HepG2 (cell line): ENCODE measurements around the gene LST1. TPM values are rescaled to one million over a fixed set of nuclear protein-coding genes. Genes with fewer than 3 reads are reported as not detected.

ENCODE experiments used
- EEA1 ChIP-seq: sonication (generic); formaldehyde crosslinking; IDR thresholded peaks from 2 replicates; pipeline ENCODE4 v1.5.1; 2020; ENCODE audit warnings: mild to moderate bottlenecking, missing genetic modification reagents, borderline replicate concordance
- HMGXB4 ChIP-seq, 2 experiments: sonication (generic) in 1 of 2; formaldehyde crosslinking in 1 of 2; IDR thresholded peaks; 2 replicates each; pipeline versions ENCODE4 v1.4.0 to v1.6.1; 2018 to 2020; ENCODE audit warnings: missing genetic modification reagents in 2 of 2, borderline replicate concordance in 1 of 2, low read depth in 1 of 2, mild to moderate bottlenecking in 1 of 2, missing biosample characterization in 1 of 2
- JUNB ChIP-seq: sonication (generic); formaldehyde crosslinking; IDR thresholded peaks from 2 replicates; pipeline ENCODE4 v1.8.0; 2022; ENCODE audit warnings: missing genetic modification reagents, mild to moderate bottlenecking, borderline replicate concordance
- MLLT10 ChIP-seq: sonication (generic); formaldehyde crosslinking; IDR thresholded peaks from 2 replicates; pipeline ENCODE4 v1.4.0; 2020; ENCODE audit warnings: missing genetic modification reagents
- PHF8 ChIP-seq: sonication (generic); formaldehyde crosslinking; IDR thresholded peaks from 2 replicates; pipeline ENCODE4 v1.5.0; 2020; ENCODE audit warnings: missing genetic modification reagents
- SP140L ChIP-seq: sonication (generic); formaldehyde crosslinking; IDR thresholded peaks from 2 replicates; pipeline ENCODE4 v1.4.0; 2020; ENCODE audit warnings: missing genetic modification reagents, borderline replicate concordance
- ZFP62 ChIP-seq: sonication (generic); formaldehyde crosslinking; IDR thresholded peaks from 2 replicates; pipeline ENCODE4 v1.4.0; 2020; ENCODE audit warnings: missing genetic modification reagents
- ZHX2 ChIP-seq, 2 experiments: sonication (generic) in 1 of 2; formaldehyde crosslinking in 1 of 2; IDR thresholded peaks; 2 replicates each; pipeline versions ENCODE4 v1.6.1 to v1.9.0; 2014 to 2022; ENCODE audit warnings: antibody characterized with exemption in 1 of 2, borderline replicate concordance in 1 of 2, inconsistent platforms in 1 of 2, low read depth in 1 of 2, missing genetic modification reagents in 1 of 2
- ZNF124 ChIP-seq: sonication (generic); formaldehyde crosslinking; IDR thresholded peaks from 2 replicates; pipeline ENCODE4 v1.4.0; 2020; ENCODE audit warnings: missing genetic modification reagents
- ZNF160 ChIP-seq: sonication (generic); formaldehyde crosslinking; IDR thresholded peaks from 2 replicates; pipeline ENCODE4 v1.8.0; 2022; ENCODE audit warnings: mild to moderate bottlenecking, inconsistent platforms, missing genetic modification reagents
- ZNF878 ChIP-seq: sonication (generic); formaldehyde crosslinking; IDR thresholded peaks from 2 replicates; pipeline ENCODE4 v1.8.1; 2023; ENCODE audit warnings: mild to moderate bottlenecking, missing genetic modification reagents, moderate library complexity
- polyA plus RNA-seq, 8 experiments: library from polyadenylated mRNA; depleted of rRNA in 3 of 8; stranded (reverse) in 7 of 8; unstranded in 1 of 8; fragments of >200 nt; fragmentation: Illumina TruSeq in 4 of 8; extraction: Trizol in 4 of 8; gene quantifications; 2 replicates each; pipeline versions ENCODE4 v1.2.1 to v1.2.3, GENCODE V29; 2011 to 2016; ENCODE audit warnings: low read depth in 4 of 8, missing spikeins in 1 of 8, mixed read lengths in 1 of 8; ENCODE audit not compliant: insufficient read depth in 1 of 8
- total RNA-seq, 5 experiments: library from RNA; depleted of rRNA; stranded (reverse); fragments of >200 nt; fragmentation: Illumina TruSeq; extraction: Trizol; gene quantifications; 2 replicates each; pipeline ENCODE4 v1.2.3, GENCODE V29; 2016; ENCODE audit warnings: low read depth in 1 of 5
- TF ChIP-seq, protein P1 (sequence below): sonication (generic); formaldehyde crosslinking; IDR thresholded peaks from 2 replicates; pipeline ENCODE4 v1.5.0; 2020; ENCODE audit warnings: missing genetic modification reagents
- TF ChIP-seq, protein P2 (sequence below): sonication (generic); formaldehyde crosslinking; IDR thresholded peaks from 2 replicates; pipeline ENCODE4 v1.9.0; 2021; ENCODE audit warnings: missing genetic modification reagents, borderline replicate concordance
- TF ChIP-seq, protein P3 (sequence below): sonication (generic); formaldehyde crosslinking; IDR thresholded peaks from 2 replicates; pipeline ENCODE4 v1.4.0; 2020; ENCODE audit warnings: mild to moderate bottlenecking, missing genetic modification reagents

Gene LST1
- total and polyA plus RNA-seq, 2 of the 13 experiments (the other 11 are each of a cell fraction or from before 2014, with no cell fraction given), result not detected

DNA sequence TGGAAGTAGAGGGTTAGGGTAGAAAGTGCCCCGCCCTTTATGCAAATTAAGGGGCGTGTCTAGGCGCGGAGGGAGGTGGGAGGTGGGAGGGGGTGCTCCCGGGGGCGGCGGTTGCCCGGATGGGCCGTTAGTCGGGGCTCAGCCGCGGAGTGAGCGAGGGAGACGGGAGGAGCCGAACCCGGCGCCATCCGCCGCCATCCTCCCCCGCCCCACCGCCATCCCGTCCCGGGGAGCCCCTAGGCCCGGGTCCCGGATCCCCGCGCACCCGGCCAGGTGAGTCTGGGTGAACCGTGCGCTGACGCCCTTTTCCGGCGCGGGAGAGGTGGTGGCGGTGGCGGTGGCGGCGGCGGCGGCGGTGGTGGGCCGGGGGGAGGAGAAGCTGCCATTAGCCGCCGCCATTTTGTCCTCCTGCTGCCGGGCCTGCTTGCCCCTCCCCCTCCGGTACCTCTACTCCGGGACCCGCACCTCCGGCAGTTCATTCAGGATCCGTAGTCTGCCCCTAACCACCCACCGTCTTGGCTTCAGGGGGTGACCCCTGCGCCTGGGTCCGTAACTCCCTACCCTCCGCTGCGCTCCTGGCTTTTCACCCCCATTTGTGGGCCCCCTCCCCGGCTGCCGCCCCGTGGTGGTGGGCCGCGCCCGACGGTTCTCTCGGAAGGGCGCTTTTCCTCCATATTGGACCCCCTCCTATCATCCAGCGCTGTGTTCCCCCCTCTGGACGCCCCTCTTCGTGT is 34.7 kb downstream of the LST1 start, which contains the start of gene PRRC2A (continued):
- TF ChIP-seq ZHX2 (IDR thresholded peaks at IDR 0.05; ENCODE audit: low read depth) (peak; percentile 89), ZHX2 (CRISPR knock-in tag; IDR thresholded peaks at IDR 0.05; ENCODE audit: borderline replicate concordance) (peak; percentile 13; the same call in 1 of the 2 replicates), MLLT10 (CRISPR knock-in tag) (no peak), ZNF878 (CRISPR knock-in tag) (no peak), ZFP62 (CRISPR knock-in tag) (no peak), ZNF124 (CRISPR knock-in tag) (no peak), HMGXB4 (CRISPR knock-in tag; IDR thresholded peaks at IDR 0.05; ENCODE audit: borderline replicate concordance in 1 of 2, low read depth in 1 of 2) (peak; percentile 44 to 59; a peak in 3 of 4 replicates), JUNB (CRISPR knock-in tag) (no peak), PHF8 (CRISPR knock-in tag) (peak; percentile 62; the same call in 1 of the 2 replicates), ZNF160 (CRISPR knock-in tag) (peak; percentile 74; the same call in 1 of the 2 replicates), SP140L (no peak), EEA1 (CRISPR knock-in tag) (peak; percentile 71; the same call in 1 of the 2 replicates)
- TF ChIP-seq, protein P1, sequence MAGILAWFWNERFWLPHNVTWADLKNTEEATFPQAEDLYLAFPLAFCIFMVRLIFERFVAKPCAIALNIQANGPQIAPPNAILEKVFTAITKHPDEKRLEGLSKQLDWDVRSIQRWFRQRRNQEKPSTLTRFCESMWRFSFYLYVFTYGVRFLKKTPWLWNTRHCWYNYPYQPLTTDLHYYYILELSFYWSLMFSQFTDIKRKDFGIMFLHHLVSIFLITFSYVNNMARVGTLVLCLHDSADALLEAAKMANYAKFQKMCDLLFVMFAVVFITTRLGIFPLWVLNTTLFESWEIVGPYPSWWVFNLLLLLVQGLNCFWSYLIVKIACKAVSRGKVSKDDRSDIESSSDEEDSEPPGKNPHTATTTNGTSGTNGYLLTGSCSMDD (CRISPR knock-in tag), result no peak
- TF ChIP-seq, protein P2, sequence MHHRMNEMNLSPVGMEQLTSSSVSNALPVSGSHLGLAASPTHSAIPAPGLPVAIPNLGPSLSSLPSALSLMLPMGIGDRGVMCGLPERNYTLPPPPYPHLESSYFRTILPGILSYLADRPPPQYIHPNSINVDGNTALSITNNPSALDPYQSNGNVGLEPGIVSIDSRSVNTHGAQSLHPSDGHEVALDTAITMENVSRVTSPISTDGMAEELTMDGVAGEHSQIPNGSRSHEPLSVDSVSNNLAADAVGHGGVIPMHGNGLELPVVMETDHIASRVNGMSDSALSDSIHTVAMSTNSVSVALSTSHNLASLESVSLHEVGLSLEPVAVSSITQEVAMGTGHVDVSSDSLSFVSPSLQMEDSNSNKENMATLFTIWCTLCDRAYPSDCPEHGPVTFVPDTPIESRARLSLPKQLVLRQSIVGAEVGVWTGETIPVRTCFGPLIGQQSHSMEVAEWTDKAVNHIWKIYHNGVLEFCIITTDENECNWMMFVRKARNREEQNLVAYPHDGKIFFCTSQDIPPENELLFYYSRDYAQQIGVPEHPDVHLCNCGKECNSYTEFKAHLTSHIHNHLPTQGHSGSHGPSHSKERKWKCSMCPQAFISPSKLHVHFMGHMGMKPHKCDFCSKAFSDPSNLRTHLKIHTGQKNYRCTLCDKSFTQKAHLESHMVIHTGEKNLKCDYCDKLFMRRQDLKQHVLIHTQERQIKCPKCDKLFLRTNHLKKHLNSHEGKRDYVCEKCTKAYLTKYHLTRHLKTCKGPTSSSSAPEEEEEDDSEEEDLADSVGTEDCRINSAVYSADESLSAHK (CRISPR knock-in tag), result no peak
- TF ChIP-seq, protein P3, sequence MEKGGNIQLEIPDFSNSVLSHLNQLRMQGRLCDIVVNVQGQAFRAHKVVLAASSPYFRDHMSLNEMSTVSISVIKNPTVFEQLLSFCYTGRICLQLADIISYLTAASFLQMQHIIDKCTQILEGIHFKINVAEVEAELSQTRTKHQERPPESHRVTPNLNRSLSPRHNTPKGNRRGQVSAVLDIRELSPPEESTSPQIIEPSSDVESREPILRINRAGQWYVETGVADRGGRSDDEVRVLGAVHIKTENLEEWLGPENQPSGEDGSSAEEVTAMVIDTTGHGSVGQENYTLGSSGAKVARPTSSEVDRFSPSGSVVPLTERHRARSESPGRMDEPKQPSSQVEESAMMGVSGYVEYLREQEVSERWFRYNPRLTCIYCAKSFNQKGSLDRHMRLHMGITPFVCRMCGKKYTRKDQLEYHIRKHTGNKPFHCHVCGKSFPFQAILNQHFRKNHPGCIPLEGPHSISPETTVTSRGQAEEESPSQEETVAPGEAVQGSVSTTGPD (CRISPR knock-in tag), result 0 out of 2 replicates have a peak, but pooled peaks have one; percentile 69
